Esophagus muscularis mucosa (tissue), 4 donors: ENCODE results near the gene MPHOSPH6. TPM values are rescaled to one million over a fixed set of nuclear protein-coding genes. Genes with fewer than 3 reads are reported as not detected.

Source experiments
- DNase-seq: peaks from one replicate; pipeline ENCODE4 v3.0.0-alpha.2; 2017; ENCODE audit errors: extremely low spot score
- H3K27ac ChIP-seq, 4 donors: fragments of 200-600 bp; sonication (generic); replicated peaks in 1 of 4; 1 replicate in 3 of 4; 2 replicates in 1 of 4; pipeline ENCODE4 v1.5.1; 2016 to 2019; ENCODE audit warnings: mild to moderate bottlenecking in 1 of 4
- H3K27me3 ChIP-seq, 4 donors: fragments of 200-600 bp; sonication (generic); one replicate each; pipeline versions ENCODE4 v1.5.1 to v1.6.0; 2016 to 2019
- H3K36me3 ChIP-seq, 4 donors: fragments of 200-600 bp; sonication (generic); one replicate each; pipeline ENCODE4 v1.5.1; 2016 to 2019
- H3K4me1 ChIP-seq, 4 donors: fragments of 200-600 bp; sonication (generic); one replicate each; pipeline ENCODE4 v1.5.1; 2016 to 2019
- H3K4me3 ChIP-seq, 4 donors: fragments of 200-600 bp; sonication (generic); 1 replicate in 2 of 4; 2 replicates in 2 of 4; pipeline ENCODE4 v1.5.1; 2016 to 2019; ENCODE audit warnings: mild to moderate bottlenecking in 4 of 4, moderate library complexity in 1 of 4
- H3K9me3 ChIP-seq, 4 donors: fragments of 200-600 bp; sonication (generic); 1 replicate in 3 of 4; 2 replicates in 1 of 4; pipeline ENCODE4 v1.5.1; 2016 to 2019
- EP300 ChIP-seq: sonication (generic); formaldehyde crosslinking; IDR thresholded peaks from one replicate; pipeline ENCODE4 v1.6.1; 2017; ENCODE audit warnings: antibody characterized with exemption
- POLR2A ChIP-seq: fragments of 450-650 bp; IDR thresholded peaks from one replicate; pipeline ENCODE4 v1.6.1; 2017; ENCODE audit warnings: antibody characterized with exemption, moderate library complexity, mild to moderate bottlenecking, low read depth
- POLR2AphosphoS5 ChIP-seq, 2 donors: sonication (generic); formaldehyde crosslinking; IDR thresholded peaks; one replicate each; pipeline ENCODE4 v1.6.1; 2017; ENCODE audit warnings: antibody characterized with exemption in 2 of 2
- WGBS: methylation state at CpG from one replicate; pipeline ENCODE4 v1.1.5; 2018; 5-methylcytosine and 5-hydroxymethylcytosine counted together
- intact Hi-C: fragments of 100-400 bp; cut with DNase I; formaldehyde crosslinking; loops from one replicate; pipeline ENCODE4 v1.15.1; 2023
- total RNA-seq, 4 donors: library from RNA; depleted of rRNA; stranded (reverse); fragments of >200 nt; gene quantifications; one replicate each; pipeline versions ENCODE4 v1.1.0 to v1.2.1, GENCODE V29; 2016
- TF ChIP-seq, protein P1 (sequence below), 3 experiments: fragments of 200-600 bp in 2 of 3; fragments of 450-650 bp in 1 of 3; sonication (generic) in 2 of 3; IDR thresholded peaks; one replicate each; pipeline ENCODE4 v1.5.1; 2017 to 2019; ENCODE audit warnings: antibody characterized with exemption in 3 of 3, mild to moderate bottlenecking in 2 of 3, moderate library complexity in 1 of 3

MPHOSPH6 gene
- total RNA-seq, 4 donors from 2014 or later, result 7.2 to 26.2 (median 12.6) TPM

DNA sequence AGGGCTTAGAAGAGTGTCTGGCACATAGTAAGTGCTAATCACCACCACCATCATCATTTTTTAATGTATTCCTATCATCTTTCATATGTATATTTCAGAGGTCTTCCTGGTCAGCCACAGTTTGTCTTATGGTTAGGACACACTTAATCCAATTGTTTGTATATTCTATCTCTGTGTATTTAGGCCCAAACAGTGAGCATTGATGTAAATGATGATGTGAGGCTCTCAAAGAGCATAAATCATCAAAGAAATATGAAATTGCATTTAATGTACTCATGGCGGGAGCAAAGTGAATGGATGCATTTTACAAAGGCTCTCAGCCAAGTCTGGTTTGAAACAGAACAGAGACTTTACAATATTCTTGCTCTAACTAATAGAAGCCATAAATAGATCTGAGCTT lies 24.1 kb upstream of the MPHOSPH6 start:
- no peak for DNase-seq
- Histone ChIP-seq H3K4me3 (no peak overlapping the region), H3K4me1 (no peaks in the 10 kb centered on the region), H3K27me3 (no peaks in the 10 kb centered on the region), H3K27ac (no peak overlapping the region), H3K9me3 (no peaks in the 10 kb centered on the region), H3K36me3 (no peaks in the 10 kb centered on the region)
- intact Hi-C loops, result no loop called here
- 48% methylated on average over 1 of the region's 1 CpG for WGBS
- TF ChIP-seq POLR2A (no peak), POLR2AphosphoS5 (IDR thresholded peaks at IDR 0.05) (no peak), EP300 (no peak)
- TF ChIP-seq, protein P1, sequence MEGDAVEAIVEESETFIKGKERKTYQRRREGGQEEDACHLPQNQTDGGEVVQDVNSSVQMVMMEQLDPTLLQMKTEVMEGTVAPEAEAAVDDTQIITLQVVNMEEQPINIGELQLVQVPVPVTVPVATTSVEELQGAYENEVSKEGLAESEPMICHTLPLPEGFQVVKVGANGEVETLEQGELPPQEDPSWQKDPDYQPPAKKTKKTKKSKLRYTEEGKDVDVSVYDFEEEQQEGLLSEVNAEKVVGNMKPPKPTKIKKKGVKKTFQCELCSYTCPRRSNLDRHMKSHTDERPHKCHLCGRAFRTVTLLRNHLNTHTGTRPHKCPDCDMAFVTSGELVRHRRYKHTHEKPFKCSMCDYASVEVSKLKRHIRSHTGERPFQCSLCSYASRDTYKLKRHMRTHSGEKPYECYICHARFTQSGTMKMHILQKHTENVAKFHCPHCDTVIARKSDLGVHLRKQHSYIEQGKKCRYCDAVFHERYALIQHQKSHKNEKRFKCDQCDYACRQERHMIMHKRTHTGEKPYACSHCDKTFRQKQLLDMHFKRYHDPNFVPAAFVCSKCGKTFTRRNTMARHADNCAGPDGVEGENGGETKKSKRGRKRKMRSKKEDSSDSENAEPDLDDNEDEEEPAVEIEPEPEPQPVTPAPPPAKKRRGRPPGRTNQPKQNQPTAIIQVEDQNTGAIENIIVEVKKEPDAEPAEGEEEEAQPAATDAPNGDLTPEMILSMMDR (IDR thresholded peaks at IDR 0.05), result no peak

DNA sequence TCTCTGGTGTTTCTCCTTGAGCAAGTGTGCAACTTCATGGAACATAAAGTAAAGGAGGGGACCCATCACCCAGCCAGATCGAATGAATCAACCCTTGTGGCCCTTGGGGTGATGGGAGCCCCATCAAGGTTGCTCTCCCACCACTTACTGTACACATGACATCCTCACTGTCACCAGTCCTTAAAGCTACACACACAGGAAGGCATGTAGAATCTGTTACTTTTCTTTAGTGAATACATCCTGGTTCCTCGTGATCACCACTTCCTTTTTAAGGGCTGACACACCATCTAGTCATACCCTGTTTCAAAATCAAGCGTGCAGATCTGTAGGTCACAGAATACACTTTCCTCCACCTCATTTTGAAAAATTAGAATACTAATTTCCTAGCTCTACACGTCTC lies 22.6 kb upstream of the MPHOSPH6 start:
- 59% methylated on average over 4 of the region's 4 CpGs for WGBS
- Histone ChIP-seq H3K9me3 (no peaks in the 10 kb centered on the region), H3K27ac (no peak overlapping the region)

DNA sequence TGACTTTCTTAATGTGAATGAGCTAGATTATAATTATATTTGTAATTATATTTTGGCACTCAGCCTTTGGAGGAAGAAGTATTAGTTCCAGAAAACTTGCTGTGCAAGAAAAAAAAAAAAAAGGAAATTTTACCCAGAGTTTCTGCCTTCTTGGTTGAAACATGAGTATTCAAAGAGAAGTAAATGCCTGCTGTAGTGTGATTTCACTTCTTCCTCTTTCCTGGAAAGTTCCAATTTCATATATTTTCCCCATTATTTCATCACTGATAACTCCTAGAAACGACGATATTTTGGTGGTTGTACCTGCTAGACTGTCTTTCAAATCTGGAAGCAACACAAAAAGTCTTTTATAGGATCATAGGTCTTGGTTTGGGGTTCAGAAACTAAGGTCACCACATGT lies 20.4 kb upstream of the MPHOSPH6 start:
- TF ChIP-seq POLR2AphosphoS5 (IDR thresholded peaks at IDR 0.05) (no peak), EP300 (no peak), POLR2A (no peak)
- TF ChIP-seq, protein P1 (IDR thresholded peaks at IDR 0.05), result no peak
- intact Hi-C loops, result no loop called here
- no peaks in the 10 kb centered on the region for H3K9me3 ChIP-seq
- no peaks in the 10 kb centered on the region for H3K4me1 ChIP-seq
- no peak overlapping the region for H3K27ac ChIP-seq
- no peak overlapping the region for H3K4me3 ChIP-seq
- WGBS, result 79% methylated on average over 2 of the region's 2 CpGs
- no peaks in the 10 kb centered on the region for H3K27me3 ChIP-seq
- no peak for DNase-seq
- no peaks in the 10 kb centered on the region for H3K36me3 ChIP-seq

More for the DNA sequence above, 22.6 kb upstream of the MPHOSPH6 start:
- DNase-seq, result no peak
- Histone ChIP-seq H3K36me3 (no peaks in the 10 kb centered on the region), H3K4me1 (no peaks in the 10 kb centered on the region), H3K4me3 (no peak overlapping the region), H3K27me3 (no peaks in the 10 kb centered on the region)
- TF ChIP-seq POLR2AphosphoS5 (IDR thresholded peaks at IDR 0.05) (no peak), EP300 (no peak), POLR2A (no peak)
- TF ChIP-seq, protein P1 (IDR thresholded peaks at IDR 0.05), result no peak
- intact Hi-C loops, result no loop called here

DNA sequence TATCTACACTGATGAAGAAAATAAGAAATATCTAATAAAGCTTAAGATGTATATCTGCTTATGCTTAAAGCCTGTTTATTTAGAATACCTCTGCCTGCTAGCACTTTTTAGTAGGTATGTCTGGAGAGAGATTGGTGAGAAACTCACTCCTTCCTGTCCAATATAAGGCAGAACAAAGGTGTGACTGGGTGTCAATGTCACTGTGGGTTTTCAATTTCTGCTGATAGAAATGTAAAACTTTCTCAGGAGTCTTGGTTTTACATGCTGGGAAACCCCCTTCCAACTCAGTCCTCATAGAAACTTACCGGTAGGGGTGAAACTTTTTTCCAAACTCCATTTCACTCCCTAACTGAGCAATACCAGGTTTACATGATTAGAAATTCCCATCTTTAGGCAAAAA lies 17.8 kb upstream of the MPHOSPH6 start:
- Histone ChIP-seq H3K27me3 (no peaks in the 10 kb centered on the region), H3K4me1 (no peaks in the 10 kb centered on the region), H3K4me3 (no peak overlapping the region), H3K9me3 (no peaks in the 10 kb centered on the region), H3K27ac (no peak overlapping the region), H3K36me3 (no peaks in the 10 kb centered on the region)
- 100% methylated on average over 1 of the region's 1 CpG for WGBS
- no peak for DNase-seq
- intact Hi-C loops, result no loop called here
- TF ChIP-seq POLR2AphosphoS5 (IDR thresholded peaks at IDR 0.05) (no peak), POLR2A (no peak), EP300 (no peak)
- TF ChIP-seq, protein P1 (IDR thresholded peaks at IDR 0.05), result no peak

DNA sequence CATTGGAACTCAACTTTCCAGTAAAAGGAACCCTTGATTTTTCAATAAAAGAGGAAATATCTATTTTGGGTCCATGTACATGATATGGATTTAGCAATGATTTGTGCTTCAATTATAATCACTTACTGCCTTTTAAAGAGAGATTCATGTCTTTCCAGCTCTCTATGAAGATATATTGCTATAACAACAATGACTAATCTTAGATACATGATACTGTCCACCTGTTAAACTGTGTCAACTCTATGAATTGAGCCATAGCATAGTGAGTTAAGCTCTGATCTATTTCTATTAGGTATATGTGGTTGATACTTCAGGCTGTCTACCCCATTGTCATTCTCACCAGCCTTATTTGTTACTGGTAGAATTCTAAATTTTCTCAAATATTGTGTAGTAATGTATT lies 15.0 kb upstream of the MPHOSPH6 start:
- Histone ChIP-seq H3K27me3 (no peaks in the 10 kb centered on the region), H3K4me3 (no peak overlapping the region), H3K9me3 (no peaks in the 10 kb centered on the region), H3K4me1 (no peaks in the 10 kb centered on the region), H3K36me3 (no peaks in the 10 kb centered on the region), H3K27ac (no peak overlapping the region)
- intact Hi-C loops, result no loop called here
- TF ChIP-seq EP300, result no peak
- TF ChIP-seq, protein P1 (IDR thresholded peaks at IDR 0.05), result no peak
- no peak for TF ChIP-seq POLR2A
- no peak for TF ChIP-seq POLR2AphosphoS5 (IDR thresholded peaks at IDR 0.05)
- no peak for DNase-seq
